ENCODE measurements around the gene KCNN4.

- TF ChIP-seq EZH2phosphoT487 (IDR thresholded peaks at IDR 0.05; ENCODE audit: low read depth), result no peak
- TF ChIP-seq CTCF (IDR thresholded peaks at IDR 0.05; ENCODE audit: low read depth, low read length), result no peak
These were observed 40.1 kb upstream of the KCNN4 start for GRCh38 chr19:43820884-43821215.
